Lung (tissue), 12 donors: ENCODE data around the gene PLCB4. TPM values are rescaled to one million over a fixed set of nuclear protein-coding genes. Genes with fewer than 3 reads are reported as not detected.

Source experiments
- ATAC-seq: fragments of 200-7000 bp; cut with Tn5 transposase; one replicate; pipeline ENCODE4 v1.9.1; 2020; ENCODE audit warnings: moderate number of reproducible peaks; ENCODE audit not compliant: insufficient read depth, low FRiP score
- DNase-seq, 3 donors: peaks; one replicate each; pipeline ENCODE4 v3.0.0-alpha.2; 2013 to 2017
- H3K27ac ChIP-seq, 2 donors: one replicate each; pipeline ENCODE4 v1.5.1; 2013; ENCODE audit warnings: mild to moderate bottlenecking in 2 of 2, moderate library complexity in 2 of 2, control low read depth in 1 of 2, inconsistent platforms in 1 of 2, low read depth in 1 of 2, low read length in 1 of 2
- H3K27me3 ChIP-seq, 3 donors: one replicate each; pipeline ENCODE4 v1.5.1; 2013; ENCODE audit warnings: low read length in 2 of 3; ENCODE audit not compliant: control insufficient read depth in 3 of 3, insufficient read depth in 3 of 3
- H3K36me3 ChIP-seq, 4 donors: one replicate each; pipeline ENCODE4 v1.5.1; 2013; ENCODE audit warnings: low read length in 4 of 4, mild to moderate bottlenecking in 1 of 4, moderate library complexity in 1 of 4; ENCODE audit not compliant: control insufficient read depth in 4 of 4, insufficient read depth in 4 of 4
- H3K4me1 ChIP-seq, 5 donors: one replicate each; pipeline ENCODE4 v1.5.1; 2013; ENCODE audit warnings: low read length in 5 of 5, mild to moderate bottlenecking in 2 of 5, moderate library complexity in 1 of 5; ENCODE audit not compliant: control insufficient read depth in 5 of 5, insufficient read depth in 5 of 5
- H3K4me3 ChIP-seq: one replicate; pipeline ENCODE4 v1.5.1; 2013; ENCODE audit warnings: mild to moderate bottlenecking, control low read depth, moderate library complexity
- H3K9ac ChIP-seq, 2 donors: one replicate each; pipeline ENCODE4 v1.5.1; 2013; ENCODE audit warnings: low read length in 2 of 2, control low read depth in 1 of 2; ENCODE audit not compliant: insufficient read depth in 1 of 2
- H3K9me3 ChIP-seq, 4 donors: one replicate each; pipeline ENCODE4 v1.5.1; 2013; ENCODE audit warnings: low read length in 3 of 4, mild to moderate bottlenecking in 1 of 4, moderate library complexity in 1 of 4; ENCODE audit not compliant: control insufficient read depth in 4 of 4, insufficient read depth in 3 of 4
- whole genome bisulfite sequencing, 2 donors: extraction: QIAGEN DNeasy Blood & Tissue Kit; methylation state at CpG; one replicate each; pipeline ENCODE4 v1.1.7; 2013; 5-methylcytosine and 5-hydroxymethylcytosine counted together
- polyA plus RNA-seq, 2 donors: library from polyadenylated mRNA; stranded (reverse); fragments of 200-250 nt; gene quantifications; one replicate each; pipeline ENCODE4 v1.2.1, GENCODE V29; 2013
- total RNA-seq, 2 donors: library from RNA; depleted of rRNA in 1 of 2; stranded (reverse); fragments of >200 nt in 1 of 2; gene quantifications; one replicate each; pipeline ENCODE4 v1.2.1, GENCODE V29; 2014 to 2021
- TF ChIP-seq, protein P1 (sequence below): IDR thresholded peaks from 2 replicates; pipeline ENCODE4 v1.5.1; 2012; ENCODE audit warnings: mild to moderate bottlenecking; ENCODE audit errors: control extremely low read depth, extremely low read depth
- donor health status: control.
- donor health status: control.
- donor health status: Bipolar disorder and iron deficiency.
- donor health status: healthy.
- donor health status: DM: yes; HTN: yes; CAD: no.

The PLCB4 gene
- total and polyA plus RNA-seq, 4 donors = 2.1 to 18.6 (median 5.6) TPM

DNA sequence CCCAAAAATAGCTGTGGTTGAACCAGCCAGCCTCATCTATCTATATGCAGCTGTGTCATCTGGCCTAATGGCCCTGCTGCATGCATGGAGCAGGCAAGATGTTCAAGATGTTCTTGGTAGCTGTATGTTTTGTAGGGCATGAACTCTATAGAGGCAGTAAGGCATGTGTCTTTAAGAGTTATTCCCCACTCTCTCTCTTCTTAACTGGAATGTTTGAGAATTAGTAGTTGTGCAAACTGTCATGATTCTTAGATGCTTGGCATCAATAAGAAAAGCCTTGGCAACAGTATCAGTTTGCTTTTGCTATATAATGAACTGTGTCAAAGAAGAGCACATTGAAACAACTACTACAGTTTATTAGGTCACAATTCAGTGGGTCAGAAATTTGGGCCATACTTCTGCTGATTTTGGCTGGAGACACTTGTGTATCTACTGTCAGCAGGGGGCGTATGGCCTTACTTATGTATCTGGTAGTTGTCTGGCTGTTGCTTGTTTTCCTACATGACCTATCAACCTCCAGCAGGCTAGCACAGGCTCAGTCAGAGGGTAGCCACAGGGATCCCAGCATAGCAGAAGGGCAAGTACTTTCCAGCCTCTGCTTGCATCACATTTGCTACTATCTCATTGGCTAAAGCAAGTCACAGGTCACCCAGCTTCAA lies 389.4 kb downstream of the PLCB4 start:
- Histone ChIP-seq H3K9me3 (peaks cover 0 to 2% (median 0%) of the 10 kb centered on the region in 4 donors), H3K4me1 (peaks cover 0 to 6% (median 2%) of the 10 kb centered on the region in 5 donors), H3K27ac (no peak overlapping the region), H3K9ac (no peak overlapping the region), H3K4me3 (no peak overlapping the region), H3K36me3 (peaks cover 0 to 20% (median under 1%) of the 10 kb centered on the region in 4 donors), H3K27me3 (no peaks in the 10 kb centered on the region)
- DNase-seq = peak; percentile 27 to 86 (median 76)
- 83 to 85% methylated on average over 1 of the region's 1 CpG for WGBS, 2 donors
- ATAC-seq = no peak
- TF ChIP-seq, protein P1, sequence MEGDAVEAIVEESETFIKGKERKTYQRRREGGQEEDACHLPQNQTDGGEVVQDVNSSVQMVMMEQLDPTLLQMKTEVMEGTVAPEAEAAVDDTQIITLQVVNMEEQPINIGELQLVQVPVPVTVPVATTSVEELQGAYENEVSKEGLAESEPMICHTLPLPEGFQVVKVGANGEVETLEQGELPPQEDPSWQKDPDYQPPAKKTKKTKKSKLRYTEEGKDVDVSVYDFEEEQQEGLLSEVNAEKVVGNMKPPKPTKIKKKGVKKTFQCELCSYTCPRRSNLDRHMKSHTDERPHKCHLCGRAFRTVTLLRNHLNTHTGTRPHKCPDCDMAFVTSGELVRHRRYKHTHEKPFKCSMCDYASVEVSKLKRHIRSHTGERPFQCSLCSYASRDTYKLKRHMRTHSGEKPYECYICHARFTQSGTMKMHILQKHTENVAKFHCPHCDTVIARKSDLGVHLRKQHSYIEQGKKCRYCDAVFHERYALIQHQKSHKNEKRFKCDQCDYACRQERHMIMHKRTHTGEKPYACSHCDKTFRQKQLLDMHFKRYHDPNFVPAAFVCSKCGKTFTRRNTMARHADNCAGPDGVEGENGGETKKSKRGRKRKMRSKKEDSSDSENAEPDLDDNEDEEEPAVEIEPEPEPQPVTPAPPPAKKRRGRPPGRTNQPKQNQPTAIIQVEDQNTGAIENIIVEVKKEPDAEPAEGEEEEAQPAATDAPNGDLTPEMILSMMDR = no peak

DNA sequence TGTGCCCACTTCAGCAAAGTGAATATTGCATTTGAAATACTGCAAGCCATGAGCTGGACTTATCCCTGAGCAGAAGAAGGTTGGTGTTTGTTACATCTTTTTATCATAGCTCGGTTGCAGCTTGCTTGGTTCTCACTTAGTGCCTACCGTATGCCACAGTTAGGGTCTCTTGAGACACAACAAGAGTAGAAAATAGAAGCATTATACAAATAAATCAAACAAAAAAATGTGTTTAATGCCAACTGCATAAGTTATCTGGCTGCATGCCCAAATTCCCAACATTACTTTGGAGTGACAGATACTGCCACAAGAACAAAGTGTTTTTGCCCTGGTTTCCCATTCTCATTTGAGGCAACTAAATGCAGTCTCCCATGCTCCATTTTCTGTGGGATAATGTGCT lies 391.6 kb downstream of the PLCB4 start:
- Histone ChIP-seq H3K27me3 (no peaks in the 10 kb centered on the region), H3K4me1 (peaks cover 0 to 6% (median 2%) of the 10 kb centered on the region in 5 donors), H3K9ac (no peak overlapping the region), H3K4me3 (no peak overlapping the region), H3K27ac (no peak overlapping the region), H3K36me3 (peaks cover 0 to 20% (median under 1%) of the 10 kb centered on the region in 4 donors), H3K9me3 (peaks cover 0 to 2% (median 0%) of the 10 kb centered on the region in 4 donors)
- 45 to 72% methylated on average over 2 of the region's 2 CpGs for WGBS, 2 donors
- ATAC-seq (no peak), DNase-seq (peak; percentile 16 to 49 (median 20))
- TF ChIP-seq, protein P1 = no peak

DNA sequence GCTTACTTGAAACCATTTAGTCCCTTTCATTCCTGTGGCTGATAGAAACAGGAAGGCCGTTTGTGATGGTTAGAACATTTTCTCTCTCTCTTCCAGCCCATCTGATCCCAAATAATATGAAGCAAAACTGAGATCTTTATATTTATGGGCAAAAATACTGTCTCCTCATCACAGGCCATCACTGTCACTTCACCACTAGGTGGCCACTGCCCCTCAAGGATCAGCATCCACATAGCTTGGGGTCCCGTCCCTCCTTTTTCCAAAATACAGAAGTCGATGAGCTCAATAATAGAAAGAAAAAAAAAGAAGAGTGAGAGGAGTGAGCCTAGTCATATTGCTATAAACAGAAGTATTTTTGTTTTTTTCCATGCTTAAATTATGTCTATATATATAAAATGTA lies 399.1 kb downstream of the PLCB4 start:
- DNase-seq (peak in 2 of 3 donors; percentile 6 to 25), ATAC-seq (no peak)
- H3K27ac ChIP-seq = no peak overlapping the region
- no peaks in the 10 kb centered on the region for H3K9me3 ChIP-seq
- no peak overlapping the region for H3K9ac ChIP-seq
- H3K4me3 ChIP-seq = no peak overlapping the region
- 59 to 63% methylated on average over 3 of the region's 3 CpGs for WGBS, 2 donors
- H3K27me3 ChIP-seq = no peaks in the 10 kb centered on the region
- peaks cover 0 to 5% (median 0%) of the 10 kb centered on the region in 5 donors for H3K4me1 ChIP-seq
- H3K36me3 ChIP-seq = peaks cover 0 to 6% (median under 1%) of the 10 kb centered on the region in 4 donors
- TF ChIP-seq, protein P1 = peak; percentile 14
